CD4-positive, alpha-beta T cell treated with Interleukin-6 for 4 hours (primary cell): Measurements from ENCODE around the gene GID8.
"Not testable (repeated sequence)": the region's sequence is repeated elsewhere in the genome, so short reads cannot be mapped to it uniquely, and the experiment has no call there.

Source experiments
- DNase-seq: peaks from one replicate; pipeline ENCODE4 v3.0.0-alpha.2; 2020; ENCODE audit warnings: mixed read lengths

The GID8 gene

GRCh38 chr20:62905536-62906117 is 32.3 kb upstream of the GID8 start:
- no peak for DNase-seq

GRCh38 chr20:62906209-62906608 is 31.7 kb upstream of the GID8 start:
- DNase-seq, result no peak

- no peak for DNase-seq
Measured at GRCh38 chr20:62906647-62907375, 31.1 kb upstream of the GID8 start.

DNA sequence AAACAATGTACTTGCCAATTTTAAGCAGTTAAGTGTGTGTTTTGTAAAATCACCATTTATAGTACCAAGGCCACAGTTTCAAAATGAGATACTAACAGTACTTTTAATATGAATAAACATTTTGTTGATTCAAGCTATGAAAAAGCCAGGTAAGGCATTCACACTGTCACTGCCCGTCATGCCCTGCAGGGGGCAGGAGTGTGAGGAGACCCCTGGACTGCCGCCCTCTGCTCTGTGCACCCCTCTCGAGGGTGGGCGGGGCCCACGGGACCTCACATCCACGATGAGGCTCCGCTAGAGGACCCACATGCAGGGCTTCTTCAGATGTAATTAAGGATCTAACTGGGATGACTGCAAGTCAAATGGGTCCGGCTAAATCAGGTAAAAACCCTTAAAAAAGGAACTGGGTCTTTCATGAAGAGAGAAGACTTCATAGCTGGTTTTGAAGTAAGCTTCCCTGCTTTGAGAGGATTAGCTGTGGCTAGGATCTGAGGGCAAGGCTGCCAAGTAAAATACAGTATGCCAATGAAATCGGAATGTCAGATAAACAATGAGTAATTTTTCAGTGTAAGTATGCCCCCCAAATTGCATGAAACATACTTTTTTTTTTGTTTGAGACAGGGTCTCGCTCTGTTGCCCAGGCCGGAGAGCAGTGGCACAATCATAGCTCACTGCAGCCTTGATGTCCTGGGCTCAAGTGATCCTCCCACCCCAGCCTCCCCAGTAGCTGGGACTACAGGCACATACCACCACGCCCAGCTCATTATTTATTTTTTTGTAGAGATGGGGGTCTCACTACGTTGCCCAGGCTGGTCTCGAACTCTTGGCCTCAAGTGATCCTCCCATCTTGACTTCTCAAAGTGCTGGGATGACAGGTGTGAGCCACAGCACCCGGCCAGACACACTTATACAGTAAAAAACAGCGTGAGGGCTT is 30.3 kb upstream of the GID8 start:
- peak; percentile 49 for DNase-seq

- no peak for DNase-seq
Measured at GRCh38 chr20:62908971-62909791, 28.8 kb upstream of the GID8 start.

DNA sequence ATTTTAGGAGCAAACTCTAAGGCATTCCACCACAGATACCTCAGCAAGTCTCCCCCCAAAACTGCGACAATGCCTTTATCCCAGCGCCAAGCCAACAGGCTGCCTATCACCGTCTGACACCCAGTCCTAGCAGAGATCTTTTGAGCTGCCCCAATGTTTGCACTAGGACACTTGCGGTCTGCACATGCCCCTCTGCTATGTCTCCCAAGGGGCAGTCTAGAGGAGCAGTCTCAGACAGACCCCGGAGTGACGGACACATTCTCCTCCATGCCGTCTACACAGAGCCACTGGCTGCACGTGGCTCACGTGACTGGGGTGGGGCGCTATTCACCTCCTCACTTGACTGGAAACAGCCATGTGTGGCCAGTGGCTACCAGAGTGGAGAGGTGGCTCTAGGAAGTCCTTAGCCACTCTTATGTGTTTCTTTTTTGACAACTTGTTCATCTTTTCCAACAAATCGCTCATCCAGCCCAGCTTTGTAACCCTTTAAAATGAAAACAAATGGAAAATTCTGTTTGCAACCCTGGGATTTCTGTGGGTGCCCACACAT is 27.7 kb upstream of the GID8 start:
- DNase-seq, result no peak

- no peak for DNase-seq
Measured at GRCh38 chr20:62910777-62911497, 27.0 kb upstream of the GID8 start.

GRCh38 chr20:62911701-62912280 is 26.2 kb upstream of the GID8 start:
- no peak for DNase-seq

DNA sequence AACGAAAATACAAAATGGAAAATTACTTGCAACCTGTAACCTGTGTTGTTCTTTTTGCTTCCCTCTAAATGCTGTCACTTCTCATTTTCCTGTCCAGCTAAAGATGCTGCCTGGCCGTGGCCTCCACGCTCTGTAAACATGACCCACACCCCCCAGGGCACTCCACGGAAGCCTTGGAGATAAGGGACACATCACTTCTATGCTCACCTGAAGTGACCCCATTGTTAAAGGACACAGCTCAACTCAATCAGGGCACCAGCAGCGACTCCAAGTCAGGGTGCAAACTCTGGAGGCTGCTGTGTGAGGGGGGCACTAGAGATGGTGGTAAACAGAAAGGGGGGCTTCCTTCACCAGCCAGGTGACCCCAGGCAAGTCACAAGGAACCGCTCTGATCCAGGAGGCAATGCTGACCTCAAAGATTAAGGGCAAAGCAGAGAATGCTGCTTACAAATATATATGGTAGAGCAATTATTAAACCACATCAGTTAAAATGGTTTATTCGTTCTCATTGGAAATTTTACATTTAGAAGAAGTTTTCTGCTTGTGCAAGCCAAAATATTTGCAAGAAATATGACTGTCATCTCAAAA is 24.8 kb upstream of the GID8 start:
- DNase-seq, result no peak

DNA sequence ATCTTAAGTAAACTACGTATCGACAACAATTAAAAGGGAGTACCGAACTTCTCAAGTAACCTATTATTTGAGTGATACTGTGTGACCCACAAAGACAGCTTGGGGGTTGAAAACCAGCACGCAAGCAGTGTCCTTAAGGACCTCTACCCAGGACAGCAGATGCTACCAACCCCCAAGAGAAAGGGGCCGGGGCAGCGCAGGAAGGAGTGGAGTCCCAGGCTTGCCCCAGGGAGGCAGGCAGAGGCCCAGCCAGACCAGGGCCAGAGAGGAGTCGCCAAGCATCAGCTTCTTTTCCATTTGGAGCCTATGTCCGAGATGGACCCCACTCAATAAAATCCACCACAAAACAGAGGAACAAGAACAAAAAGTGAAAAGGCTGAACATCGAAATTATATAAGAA is 23.5 kb upstream of the GID8 start:
- no peak for DNase-seq

DNA sequence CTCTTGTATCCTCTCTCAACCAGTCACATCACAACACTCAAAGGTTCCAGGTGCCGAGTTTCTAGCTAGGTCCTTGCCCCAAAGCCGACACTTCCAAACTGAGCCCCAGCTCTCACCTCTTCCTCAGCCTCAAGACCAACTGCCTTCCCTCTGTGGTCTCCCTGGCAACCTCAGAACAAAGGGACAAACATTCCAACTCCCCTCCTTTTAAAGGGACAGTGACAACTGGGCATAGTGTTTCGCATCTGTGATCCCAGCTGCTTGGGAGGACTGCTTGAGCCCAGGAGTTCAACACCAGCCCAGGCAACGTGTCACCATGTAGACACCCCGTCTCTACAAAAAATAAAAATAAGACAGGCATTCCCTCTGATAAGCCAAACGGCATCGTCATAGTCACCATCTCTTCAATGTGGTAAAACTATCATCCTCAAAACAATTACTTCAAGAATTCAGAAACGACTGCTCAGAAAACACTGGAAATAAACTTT is 22.9 kb upstream of the GID8 start:
- no peak for DNase-seq

- DNase-seq, result no peak
Measured at GRCh38 chr20:62916703-62917476, 21.1 kb upstream of the GID8 start.

DNA sequence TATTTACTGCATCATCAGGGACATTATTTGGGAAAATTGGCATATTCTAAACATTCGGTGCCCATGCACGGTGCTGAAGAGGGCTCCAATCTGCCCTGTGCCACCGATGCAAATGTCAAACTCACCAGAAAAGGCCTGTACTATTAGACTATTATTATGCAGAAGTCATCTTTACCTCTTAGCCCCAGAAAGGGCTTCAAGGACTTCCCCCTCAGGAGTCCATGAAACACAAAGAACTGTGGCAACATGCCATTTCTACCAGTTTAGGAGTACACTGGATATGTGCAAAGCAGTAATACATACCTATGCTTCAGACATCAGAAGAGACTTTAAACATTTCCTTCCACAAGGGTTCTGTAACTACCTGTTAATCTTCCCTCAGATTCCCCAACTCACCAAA is 20.2 kb upstream of the GID8 start:
- no peak for DNase-seq

GRCh38 chr20:62918147-62918546 is 19.8 kb upstream of the GID8 start:
- DNase-seq, result peak; percentile 43

DNA sequence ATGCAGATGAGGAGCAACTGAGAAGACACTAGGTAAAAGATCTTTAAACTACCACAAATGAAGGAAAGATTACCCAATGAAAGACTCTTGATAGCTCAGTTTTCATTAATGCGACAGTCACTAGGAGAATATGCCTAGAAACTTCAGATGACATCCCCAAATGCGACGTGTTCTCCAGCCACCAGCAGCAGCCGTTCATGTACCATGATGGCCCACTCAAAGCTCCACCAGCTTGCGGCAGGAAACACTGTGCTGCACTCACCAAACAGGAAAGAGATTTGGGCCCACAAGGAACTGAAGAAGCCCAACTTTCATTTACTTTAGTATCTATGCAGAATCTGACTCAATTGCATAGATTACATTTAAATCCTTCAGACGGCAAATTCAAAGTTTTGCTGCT is 19.1 kb upstream of the GID8 start:
- peak; percentile 67 for DNase-seq

DNA sequence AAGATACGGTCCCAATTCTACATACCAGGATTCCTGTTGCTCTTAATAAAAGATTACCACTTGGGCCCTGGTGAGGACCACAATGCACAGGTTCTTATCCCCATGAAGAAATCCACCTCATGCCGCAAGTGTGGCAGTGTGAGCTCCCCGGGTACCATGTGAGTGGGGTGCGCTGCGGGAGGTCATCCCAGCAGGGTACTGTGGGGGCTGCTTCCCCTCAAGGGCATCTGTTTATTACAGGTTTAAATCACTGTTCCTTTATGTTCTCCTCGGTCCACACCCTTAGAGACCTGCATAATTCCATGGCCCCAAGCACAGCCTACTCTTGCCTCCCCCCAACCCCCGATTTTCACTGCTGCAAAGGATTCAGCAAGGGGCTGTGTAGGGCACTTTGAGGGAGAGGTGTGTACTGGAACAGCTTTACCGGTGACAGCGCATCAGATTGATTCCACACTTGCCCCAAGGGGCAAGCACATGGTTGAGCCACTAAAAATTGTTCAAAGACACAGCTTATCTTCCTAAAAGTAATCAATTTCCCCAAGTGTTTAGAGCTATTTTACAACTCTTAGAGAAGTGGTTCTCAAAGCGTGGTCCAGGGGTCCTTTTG is 17.8 kb upstream of the GID8 start:
- DNase-seq, result no peak

DNA sequence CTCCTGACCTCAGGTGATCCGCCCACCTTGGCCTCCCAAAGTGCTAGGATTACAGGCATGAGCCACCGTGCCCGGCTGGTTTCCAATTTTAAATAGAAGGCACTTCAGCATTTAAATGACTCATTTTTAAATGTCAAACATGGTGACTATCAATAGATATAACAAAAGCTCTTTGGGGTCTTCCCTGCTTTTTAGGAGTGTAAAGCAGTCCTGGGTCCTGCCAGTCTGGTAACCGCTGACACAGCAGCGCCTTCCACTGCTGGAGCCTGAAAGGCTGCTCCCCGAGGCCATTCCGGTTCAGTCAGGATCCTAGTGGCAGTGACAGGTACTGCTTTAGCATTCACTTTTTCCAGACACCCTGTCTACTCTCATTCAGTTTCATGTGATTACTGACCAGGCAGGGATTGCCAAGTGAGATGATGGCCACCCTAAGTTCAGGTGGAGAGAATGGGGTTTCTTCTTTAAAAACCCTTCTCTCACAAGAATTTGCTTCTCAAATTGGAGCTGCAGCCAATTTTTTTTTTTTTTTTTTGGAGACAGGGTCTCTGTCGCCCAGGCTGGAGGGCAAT is 16.7 kb upstream of the GID8 start:
- peak; percentile 67 for DNase-seq

GRCh38 chr20:62922451-62922921 is 15.5 kb upstream of the GID8 start:
- peak; percentile 64 for DNase-seq

DNA sequence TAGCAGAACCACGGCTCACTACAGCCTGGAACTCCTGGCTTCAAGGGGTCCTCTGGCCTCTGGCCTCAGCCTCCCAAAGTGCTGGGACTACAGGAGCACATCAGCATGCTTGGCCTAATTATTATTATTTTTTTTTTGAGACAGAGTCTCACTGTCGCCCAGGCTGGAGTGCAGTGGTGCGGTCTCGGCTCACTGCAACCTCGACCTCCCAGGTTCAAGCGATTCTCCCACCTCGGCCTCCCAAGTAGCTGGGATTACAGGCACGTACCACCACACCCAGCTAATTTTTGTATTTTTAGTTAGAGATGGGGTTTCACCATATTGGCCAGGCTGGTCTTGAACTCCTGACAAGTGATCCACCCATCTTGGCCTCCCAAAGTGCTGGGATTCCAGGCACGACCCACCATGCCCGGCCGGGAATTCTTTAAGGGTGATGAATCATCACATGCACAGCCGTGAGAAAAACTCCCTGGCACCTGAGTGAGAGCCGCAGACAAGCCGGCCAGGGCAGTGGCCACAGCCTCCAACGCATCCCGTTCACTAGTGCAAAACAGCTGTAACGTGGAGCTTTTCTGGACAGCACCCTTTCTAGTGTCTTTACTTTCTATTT is 14.8 kb upstream of the GID8 start:
- DNase-seq, result not testable (repeated sequence)
